GM23248 (cell line): ENCODE data around the gene MMP28.

ENCODE experiments used
- EZH2 ChIP-seq: fragments of 200-600 bp; sonication (generic); IDR thresholded peaks from 2 replicates; pipeline ENCODE4 v1.6.1; 2018; ENCODE audit warnings: antibody characterized with exemption, mild to moderate bottlenecking; ENCODE audit not compliant: insufficient read depth, poor library complexity, severe bottlenecking
- EZH2phosphoT487 ChIP-seq: fragments of 200-600 bp; sonication (generic); IDR thresholded peaks from 2 replicates; pipeline ENCODE4 v1.6.1; 2018; ENCODE audit warnings: antibody characterized with exemption, moderate library complexity, mild to moderate bottlenecking, low read depth; ENCODE audit not compliant: insufficient read depth

GRCh38 chr17:35768797-35769196 lies 26.6 kb downstream of the MMP28 start:
- no peak for TF ChIP-seq EZH2phosphoT487
- TF ChIP-seq EZH2 = no peak
